Measurements from ENCODE around the gene SLX9. TPM values are rescaled to one million over a fixed set of nuclear protein-coding genes. Genes with fewer than 3 reads are reported as not detected.

The SLX9 gene
- total and polyA plus RNA-seq, 9 donors, result 5.6 to 24.1 (median 16.6) TPM

DNA sequence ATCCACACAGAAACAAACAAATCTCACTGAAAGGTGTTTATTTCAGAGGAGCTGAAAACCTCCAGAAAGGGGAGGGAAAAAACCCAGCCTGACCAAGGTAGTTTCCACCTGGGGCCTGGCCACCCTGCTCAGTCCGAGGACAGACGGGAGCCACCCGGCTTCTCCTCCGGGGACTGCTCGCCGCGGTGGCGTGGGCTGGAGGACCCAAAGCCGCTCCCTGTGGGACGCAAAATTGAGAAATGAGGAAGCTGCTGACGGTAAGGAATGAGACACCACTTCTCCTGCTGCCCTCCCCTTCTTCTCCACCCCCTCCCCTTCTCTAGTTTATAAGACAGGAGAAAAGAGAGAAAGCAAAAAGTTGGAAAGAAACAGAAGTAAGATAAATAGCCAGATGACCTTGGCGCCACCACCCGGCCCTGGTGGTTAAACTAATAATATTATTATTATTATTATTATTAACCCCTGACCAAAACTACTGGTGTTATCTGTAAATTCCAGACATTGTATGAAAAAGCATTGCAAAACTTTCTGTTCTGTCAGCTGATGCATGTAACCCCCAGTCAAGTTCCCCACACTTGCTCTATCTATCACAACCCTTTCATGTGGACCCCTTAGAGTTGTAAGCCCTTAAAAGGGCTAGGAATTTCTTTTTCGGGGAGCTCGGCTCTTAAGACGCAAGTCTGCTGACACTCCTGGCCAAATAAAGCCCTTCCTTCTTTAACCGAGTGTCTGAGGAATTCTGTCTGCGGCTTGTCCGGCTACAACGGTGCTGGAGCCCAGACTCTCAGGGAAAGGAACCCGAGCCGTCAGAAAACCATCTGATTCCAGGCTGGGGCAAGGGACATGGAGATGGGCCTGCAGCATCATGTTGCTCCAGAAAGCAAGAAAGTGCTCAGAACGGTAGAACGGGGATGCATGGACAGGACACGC lies 31.6 kb upstream of the SLX9 start:
- DNase-seq, result peak in 1 of 5 donors; percentile 37
- WGBS, 3 donors, result 9 to 18% (median 12%) methylated on average over 25 of the region's 25 CpGs
- Histone ChIP-seq H3K27me3 (no peaks in the 10 kb centered on the region), H3K4me1 (ENCODE audit: insufficient read depth) (peaks cover 5% of the 10 kb centered on the region), H3K36me3 (no peaks in the 10 kb centered on the region), H3K9me3 (no peaks in the 10 kb centered on the region), H3K4me3 (no peak overlapping the region), H3K27ac (no peak overlapping the region)
- intact Hi-C loops (cut with DNase I), result no loop called here
- TF ChIP-seq, protein P1, sequence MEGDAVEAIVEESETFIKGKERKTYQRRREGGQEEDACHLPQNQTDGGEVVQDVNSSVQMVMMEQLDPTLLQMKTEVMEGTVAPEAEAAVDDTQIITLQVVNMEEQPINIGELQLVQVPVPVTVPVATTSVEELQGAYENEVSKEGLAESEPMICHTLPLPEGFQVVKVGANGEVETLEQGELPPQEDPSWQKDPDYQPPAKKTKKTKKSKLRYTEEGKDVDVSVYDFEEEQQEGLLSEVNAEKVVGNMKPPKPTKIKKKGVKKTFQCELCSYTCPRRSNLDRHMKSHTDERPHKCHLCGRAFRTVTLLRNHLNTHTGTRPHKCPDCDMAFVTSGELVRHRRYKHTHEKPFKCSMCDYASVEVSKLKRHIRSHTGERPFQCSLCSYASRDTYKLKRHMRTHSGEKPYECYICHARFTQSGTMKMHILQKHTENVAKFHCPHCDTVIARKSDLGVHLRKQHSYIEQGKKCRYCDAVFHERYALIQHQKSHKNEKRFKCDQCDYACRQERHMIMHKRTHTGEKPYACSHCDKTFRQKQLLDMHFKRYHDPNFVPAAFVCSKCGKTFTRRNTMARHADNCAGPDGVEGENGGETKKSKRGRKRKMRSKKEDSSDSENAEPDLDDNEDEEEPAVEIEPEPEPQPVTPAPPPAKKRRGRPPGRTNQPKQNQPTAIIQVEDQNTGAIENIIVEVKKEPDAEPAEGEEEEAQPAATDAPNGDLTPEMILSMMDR (IDR thresholded peaks at IDR 0.05), result no peak
- TF ChIP-seq POLR2A (IDR thresholded peaks at IDR 0.05), result no peak
- TF ChIP-seq EP300 (IDR thresholded peaks at IDR 0.05), result no peak

DNA sequence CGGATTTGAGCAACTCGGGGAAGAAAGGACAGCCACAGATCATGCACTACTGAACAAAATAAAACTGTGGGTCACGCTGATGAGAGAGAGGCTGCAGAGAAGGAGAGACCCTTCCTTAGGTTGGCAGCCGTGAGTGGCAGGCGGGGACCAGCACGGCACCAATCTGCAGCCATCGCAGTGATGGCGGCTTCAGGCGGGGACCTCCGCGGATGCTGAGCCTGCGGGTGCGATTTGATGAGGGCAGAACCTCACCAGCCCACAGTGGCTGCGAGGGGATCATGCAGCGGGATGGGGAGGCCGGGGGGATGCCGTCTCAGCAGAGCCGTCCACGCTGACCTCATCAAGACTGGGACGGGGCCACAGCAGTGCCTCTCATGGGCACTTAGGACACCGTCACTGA lies 30.9 kb upstream of the SLX9 start:
- peaks cover 5% of the 10 kb centered on the region for H3K4me1 ChIP-seq (ENCODE audit: insufficient read depth)
- H3K4me3 ChIP-seq, result no peak overlapping the region
- TF ChIP-seq POLR2A (IDR thresholded peaks at IDR 0.05) (no peak), EP300 (IDR thresholded peaks at IDR 0.05) (no peak)
- TF ChIP-seq, protein P1 (IDR thresholded peaks at IDR 0.05), result no peak
- WGBS, 3 donors, result 83 to 89% (median 88%) methylated on average over 21 of the region's 21 CpGs
- no peaks in the 10 kb centered on the region for H3K36me3 ChIP-seq
- no peaks in the 10 kb centered on the region for H3K27me3 ChIP-seq
- H3K27ac ChIP-seq, result no peak overlapping the region
- intact Hi-C loops (cut with DNase I), result no loop called here
- H3K9me3 ChIP-seq, result no peaks in the 10 kb centered on the region
- no peak for DNase-seq

DNA sequence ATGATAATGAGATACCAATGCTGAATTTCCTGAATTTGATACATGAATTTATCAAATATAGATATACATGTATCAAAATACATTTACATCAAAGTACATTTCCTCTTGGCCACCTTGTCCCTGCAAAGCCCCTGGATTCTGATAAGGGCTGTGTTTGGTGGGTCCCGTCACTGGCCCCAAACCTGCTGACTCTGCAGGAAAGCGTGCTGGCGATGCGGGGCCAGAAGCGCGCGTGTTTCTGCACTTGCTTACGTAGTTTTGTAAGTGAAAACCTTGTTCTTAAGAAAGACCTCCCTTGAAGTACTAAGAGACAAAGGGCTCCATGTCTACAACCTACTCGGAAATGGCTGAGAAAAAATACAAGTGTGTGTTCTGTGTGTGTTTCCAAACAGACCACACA lies 30.1 kb upstream of the SLX9 start:
- DNase-seq, result no peak
- H3K9me3 ChIP-seq, result no peaks in the 10 kb centered on the region
- H3K4me3 ChIP-seq, result no peak overlapping the region
- no peaks in the 10 kb centered on the region for H3K36me3 ChIP-seq
- H3K27ac ChIP-seq, result no peak overlapping the region
- H3K27me3 ChIP-seq, result no peaks in the 10 kb centered on the region
- intact Hi-C loops (cut with DNase I), result no loop called here
- peaks cover 5% of the 10 kb centered on the region for H3K4me1 ChIP-seq (ENCODE audit: insufficient read depth)
- 81 to 84% (median 84%) methylated on average over 9 of the region's 9 CpGs for WGBS, 3 donors
- TF ChIP-seq, protein P1 (IDR thresholded peaks at IDR 0.05), result no peak
- no peak for TF ChIP-seq POLR2A (IDR thresholded peaks at IDR 0.05)
- no peak for TF ChIP-seq EP300 (IDR thresholded peaks at IDR 0.05)

DNA sequence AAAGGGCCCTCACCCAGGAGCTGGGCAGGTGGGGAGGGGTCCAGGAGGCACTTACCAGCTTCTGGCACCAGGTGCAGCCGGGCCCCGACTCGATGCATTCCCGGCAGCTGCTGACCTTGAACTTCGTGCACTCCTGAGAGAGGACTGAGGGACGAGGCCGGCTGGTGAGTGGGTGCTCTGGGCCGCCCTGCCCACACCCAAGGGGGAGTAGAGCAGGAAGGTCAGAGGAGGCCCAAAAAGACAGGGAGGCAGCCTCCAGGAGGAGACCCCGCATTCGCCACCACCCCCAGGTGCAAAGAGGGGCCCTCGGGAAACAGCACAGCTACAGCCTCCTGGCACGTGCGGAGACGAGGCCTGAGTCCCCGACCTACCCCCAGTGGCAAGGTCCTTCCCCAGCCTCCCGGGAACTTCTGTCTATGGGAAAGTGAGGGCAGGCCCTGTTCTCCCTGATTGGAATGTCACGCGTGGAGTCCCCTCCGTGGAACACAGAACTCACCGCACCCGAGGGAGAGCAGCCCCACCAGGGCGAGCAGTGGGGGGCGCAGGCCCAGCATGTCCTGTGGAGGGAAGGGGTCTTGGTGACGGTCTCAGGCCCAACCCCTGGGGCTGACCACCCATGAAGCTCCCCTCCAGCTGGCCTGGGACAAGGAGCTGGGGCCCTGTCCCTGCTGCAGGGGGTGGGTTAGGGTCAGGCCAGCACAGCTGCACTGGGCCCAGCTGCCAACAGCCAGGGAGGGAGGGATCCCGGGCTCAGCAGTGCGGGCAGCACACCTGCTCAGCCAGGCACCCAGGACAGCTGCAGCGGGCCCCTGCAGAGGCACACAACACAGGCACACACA lies 29.4 kb upstream of the SLX9 start:
- no peak for DNase-seq

More for the DNA sequence above, 29.4 kb upstream of the SLX9 start:
- Histone ChIP-seq H3K9me3 (no peaks in the 10 kb centered on the region), H3K27ac (no peak overlapping the region), H3K36me3 (no peaks in the 10 kb centered on the region), H3K4me3 (no peak overlapping the region), H3K4me1 (ENCODE audit: insufficient read depth) (peaks cover 5% of the 10 kb centered on the region), H3K27me3 (no peaks in the 10 kb centered on the region)
- 51 to 64% (median 62%) methylated on average over 27 of the region's 27 CpGs for WGBS, 3 donors
- TF ChIP-seq EP300 (IDR thresholded peaks at IDR 0.05) (no peak), POLR2A (IDR thresholded peaks at IDR 0.05) (no peak)
- TF ChIP-seq, protein P1 (IDR thresholded peaks at IDR 0.05), result no peak
- intact Hi-C loops (cut with DNase I), result no loop called here
